Ishikawa (cell line): ENCODE results near the gene WNT5B.

Experiments
- FOXM1 ChIP-seq: IDR thresholded peaks from 2 replicates; pipeline ENCODE4 v1.6.1; 2012; ENCODE audit warnings: low read depth, borderline replicate concordance
- TF ChIP-seq, protein P1 (sequence below): IDR thresholded peaks from 2 replicates; pipeline ENCODE4 v1.6.1; 2012

DNA sequence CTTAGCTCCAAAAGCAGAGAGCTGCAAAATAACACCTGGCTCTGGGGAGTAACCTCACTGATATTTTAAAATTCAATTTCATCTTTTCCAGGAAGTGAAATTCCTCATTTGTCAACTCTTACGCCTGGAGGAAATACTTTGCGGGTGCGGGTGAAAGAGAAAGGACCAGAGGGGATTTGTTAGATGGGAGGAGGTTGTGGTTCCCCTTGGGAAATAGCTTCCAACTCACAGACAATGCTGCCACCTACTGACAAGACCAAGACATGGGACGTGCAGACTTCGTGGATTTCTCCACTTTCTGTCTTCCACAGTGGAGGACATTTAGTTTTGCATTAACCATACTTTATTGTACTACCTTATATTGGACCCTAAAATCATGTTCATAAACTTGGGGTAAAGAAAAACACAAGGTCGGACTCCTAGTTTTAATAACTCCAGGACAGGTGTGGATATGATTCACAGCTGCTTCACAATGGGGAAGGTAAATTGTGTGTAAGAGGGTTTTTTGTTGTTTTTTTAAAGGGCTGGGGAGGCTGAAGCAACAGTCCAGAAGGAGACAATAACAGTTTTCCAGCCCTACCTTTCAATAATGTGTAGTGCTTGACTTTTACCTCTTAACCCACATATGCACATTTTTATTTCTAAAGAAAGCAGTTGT lies 45.5 kb upstream of the WNT5B start:
- no peak for TF ChIP-seq FOXM1
- TF ChIP-seq, protein P1, sequence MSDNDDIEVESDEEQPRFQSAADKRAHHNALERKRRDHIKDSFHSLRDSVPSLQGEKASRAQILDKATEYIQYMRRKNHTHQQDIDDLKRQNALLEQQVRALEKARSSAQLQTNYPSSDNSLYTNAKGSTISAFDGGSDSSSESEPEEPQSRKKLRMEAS = no peak
